GM21360 (cell line): Measurements from ENCODE around the gene SRGAP2C.
"Not testable (repeated sequence)": the region's sequence is repeated elsewhere in the genome, so short reads cannot be mapped to it uniquely, and the experiment has no call there.

Experiments used
- ATAC-seq: cut with Tn5 transposase; IDR thresholded peaks from one replicate; pipeline ENCODE4 v1.9.1; 2021; ENCODE audit warnings: mild to moderate bottlenecking, moderate library complexity; ENCODE audit not compliant: unreplicated experiment

The SRGAP2C gene

DNA sequence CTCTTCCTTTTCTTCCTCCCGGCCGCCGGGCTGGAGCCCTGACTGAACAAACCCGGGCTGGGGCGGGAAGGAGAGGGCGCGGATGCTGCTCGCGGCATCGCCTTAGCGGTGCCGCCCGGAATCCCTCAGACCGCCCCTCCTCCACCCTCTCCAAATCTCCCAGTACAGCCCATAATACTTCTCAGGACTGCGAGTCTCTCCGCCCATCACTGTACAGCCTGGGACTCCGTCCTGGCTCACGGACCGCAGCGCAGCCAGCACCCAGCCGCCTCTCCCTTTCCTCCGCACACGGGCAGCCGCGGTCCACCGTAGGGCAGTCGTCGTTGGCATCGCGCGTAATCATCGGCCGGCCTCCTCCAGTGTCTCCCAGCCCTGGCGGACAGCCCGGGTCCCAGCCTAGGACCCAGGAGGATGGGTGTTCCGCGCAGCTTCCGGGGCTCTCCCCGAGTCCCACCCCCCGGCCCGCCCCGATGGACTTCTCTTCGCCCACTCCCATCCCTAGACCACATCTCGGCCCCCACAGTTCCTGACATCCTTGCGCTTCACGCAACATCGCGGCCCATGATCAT lies 449 bp downstream of the SRGAP2C start:
- peak; percentile 0 for ATAC-seq

DNA sequence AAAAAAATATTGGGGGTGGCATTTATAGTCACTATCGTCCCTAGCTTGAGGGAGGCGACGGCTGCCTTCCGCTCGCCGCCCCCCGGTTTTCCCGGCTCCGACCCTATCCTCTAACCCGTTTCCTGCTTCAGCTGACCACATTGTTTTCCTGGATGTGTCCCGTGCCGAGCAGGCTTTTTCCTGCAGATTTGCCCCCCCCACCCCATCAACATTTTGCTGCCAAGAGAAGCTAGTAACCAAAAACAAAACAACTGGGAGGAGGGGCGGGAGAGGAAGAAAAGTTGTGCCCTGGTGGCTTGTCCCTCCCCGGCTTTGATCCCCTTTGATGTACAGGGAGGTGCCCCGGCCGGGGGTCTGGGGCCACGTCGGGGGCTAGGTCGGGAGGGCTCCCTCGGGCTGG lies 1.4 kb downstream of the SRGAP2C start:
- ATAC-seq, result not testable (repeated sequence)

DNA sequence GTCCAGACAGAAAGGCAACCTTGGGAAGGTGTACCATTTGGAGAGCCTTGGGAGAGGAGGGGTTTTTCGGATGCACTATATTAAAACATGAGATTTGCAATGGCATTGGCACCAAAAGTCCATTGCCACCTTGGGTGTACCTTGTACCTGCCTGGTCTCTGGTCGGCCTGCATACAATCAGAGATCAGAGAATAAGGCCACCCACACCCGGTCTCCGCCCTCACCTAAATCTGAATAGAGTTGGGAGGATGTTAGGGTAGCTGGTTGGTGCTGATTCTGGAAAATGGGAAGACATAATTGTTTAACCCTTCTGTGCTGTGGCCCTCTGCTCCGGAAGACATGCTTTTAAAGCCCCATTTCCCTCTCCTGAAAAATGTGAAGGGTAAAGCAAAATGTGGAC lies 3.1 kb downstream of the SRGAP2C start:
- ATAC-seq, result not testable (repeated sequence)

DNA sequence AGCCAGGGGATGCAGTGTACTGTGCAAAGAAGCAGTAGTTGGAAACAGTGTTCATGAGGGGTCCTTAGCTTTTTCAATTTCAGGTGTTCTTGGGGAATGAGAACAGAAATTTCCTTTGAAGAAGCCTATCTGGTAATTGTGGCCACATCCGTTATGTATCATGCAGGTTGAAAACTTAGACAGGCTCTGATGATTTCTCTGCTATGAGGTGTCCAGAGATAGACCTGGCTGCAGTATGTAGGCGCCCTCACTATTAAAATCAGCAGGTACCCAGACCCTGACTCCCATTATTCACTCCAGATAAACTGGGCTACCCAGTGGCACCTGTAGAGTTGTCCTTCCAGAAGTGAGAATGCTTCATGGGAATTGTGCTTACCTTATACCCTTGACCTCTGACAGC lies 7.7 kb downstream of the SRGAP2C start:
- ATAC-seq, result not testable (repeated sequence)

DNA sequence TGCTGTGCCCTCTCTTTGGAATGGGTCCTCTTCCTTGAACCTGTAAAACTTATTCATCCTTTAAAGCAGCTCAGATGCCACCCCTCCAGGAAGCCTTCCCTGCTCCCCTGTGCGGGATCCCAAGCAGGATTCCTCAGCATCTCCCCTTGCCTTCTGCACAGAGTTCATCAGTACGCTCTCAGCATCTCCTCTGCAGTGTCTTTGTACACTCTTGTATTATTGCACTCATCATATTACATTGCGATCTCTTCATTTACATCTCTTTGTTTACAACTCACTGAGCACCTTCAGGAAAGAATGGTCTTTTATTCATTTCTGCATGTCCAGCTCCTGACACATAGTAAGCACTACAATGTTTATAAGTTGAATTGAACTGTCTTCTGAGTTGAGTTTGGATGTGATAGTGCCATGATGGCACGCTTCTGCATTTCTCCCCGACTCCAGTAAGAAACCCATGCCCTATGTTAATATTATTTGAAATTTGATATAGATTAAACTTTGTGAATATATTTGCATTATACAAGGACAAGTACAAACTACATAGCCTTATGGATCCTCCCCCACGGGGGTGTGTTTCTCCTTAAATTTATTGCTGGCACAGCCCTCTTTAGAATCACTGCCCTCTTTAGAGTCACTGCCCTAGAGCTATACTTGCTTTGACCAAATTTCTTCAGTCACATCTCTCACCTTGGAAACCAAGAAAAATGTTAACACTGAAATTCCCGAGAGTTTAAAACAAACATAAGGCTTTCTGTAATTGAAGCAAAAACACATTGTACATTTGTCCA lies 12.5 kb downstream of the SRGAP2C start:
- ATAC-seq, result not testable (repeated sequence)

DNA sequence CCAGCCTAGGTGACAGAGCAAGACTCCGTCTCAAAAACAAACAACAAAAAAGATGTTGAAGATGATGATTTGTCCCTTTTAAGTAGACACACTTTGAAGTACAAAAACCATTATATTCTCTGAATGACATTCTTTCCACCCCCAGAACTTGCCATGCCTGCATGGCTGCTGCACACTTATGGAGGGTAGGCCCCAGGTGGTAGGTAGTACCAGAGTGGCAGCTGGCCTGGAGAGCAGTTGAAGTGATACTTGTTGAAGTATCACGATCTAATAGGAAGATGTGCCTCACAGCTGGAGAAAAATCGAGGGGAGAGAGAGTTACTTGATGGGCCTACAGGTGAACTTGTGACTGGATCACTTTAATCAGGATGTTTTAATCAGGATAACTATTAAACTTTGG lies 15.0 kb downstream of the SRGAP2C start:
- ATAC-seq, result not testable (repeated sequence)

DNA sequence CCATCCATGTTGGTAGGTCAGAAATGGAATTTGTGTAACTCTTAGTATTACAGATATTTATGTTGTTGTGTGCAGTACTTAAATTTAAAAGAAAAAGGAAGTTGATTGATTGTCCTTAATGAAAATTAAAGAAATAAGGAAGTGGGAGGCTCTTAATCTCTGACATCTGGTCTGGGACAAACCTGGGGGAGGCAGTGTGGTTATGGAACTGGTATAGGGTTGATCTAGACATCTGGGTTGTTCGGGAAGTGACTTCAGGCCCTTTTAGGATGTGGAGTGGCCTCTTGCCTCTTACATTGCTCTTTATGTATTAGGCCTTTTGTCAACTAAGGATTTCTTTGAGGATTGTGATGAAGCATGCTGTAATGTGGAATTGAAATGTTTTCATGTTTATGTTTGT lies 15.5 kb downstream of the SRGAP2C start:
- ATAC-seq, result not testable (repeated sequence)

DNA sequence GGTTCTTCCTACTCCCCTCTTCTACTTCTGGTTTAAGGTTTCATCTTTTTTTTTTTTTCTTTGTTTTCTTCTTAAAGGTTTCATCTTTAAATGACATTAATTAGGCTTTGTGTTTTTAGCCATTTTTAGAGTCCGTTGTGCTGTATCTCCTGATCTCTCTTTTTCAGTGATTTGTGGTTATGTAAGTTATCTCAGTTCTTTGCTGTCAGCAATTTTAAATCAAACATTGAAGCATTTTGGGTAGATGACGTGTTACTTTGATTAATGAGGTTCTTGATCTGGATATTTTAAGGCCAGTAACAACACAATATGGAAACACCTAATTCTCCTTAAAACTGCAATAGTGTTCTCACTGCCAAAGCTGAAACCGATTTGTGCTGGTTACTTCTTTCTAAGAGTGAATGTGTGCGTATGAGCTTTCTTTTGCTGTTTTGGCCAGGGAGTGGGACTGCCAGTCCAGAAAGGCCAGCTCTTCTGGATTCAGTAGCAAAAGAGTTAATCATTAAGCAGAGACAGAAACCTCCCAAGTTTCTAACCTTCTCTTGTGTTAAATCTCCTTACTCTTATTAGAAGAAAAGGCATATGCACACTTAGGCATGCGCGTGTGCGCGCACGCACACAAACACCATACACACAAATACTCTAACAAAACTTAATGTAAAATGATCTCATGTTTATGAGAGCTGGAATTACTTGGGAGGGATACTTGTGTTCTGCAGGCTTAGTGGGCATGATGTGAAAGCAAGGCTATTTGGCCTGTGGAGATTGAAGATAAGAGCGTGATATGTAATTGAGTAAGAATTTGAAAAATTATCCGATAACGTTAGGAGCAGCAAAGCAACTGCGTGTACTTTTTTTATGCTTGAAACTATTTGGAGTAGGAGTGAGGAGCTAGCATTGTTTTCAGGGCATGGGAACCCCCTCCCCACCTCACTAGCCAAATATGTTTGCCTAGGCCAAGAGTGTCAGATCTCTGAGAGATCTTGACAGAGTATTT lies 16.5 kb downstream of the SRGAP2C start:
- not testable (repeated sequence) for ATAC-seq

DNA sequence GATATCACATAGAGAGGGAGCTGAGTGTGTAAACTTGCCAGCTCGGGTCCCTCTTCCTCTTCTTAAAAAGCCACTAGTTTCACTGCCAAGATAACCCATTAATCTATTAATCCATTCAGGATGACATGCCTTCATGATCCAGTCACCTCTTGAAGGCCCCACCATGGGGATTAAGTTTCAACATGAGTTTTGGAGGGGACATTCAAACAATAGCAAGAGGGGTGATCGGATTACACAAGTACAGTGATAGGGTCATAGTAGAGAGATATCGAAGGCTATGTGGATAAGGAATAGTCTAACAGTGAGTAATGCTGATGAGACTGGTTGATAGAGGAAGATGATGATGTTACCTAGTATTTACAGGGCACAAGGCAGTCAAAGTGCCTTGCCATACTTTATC lies 18.2 kb downstream of the SRGAP2C start:
- ATAC-seq, result not testable (repeated sequence)

DNA sequence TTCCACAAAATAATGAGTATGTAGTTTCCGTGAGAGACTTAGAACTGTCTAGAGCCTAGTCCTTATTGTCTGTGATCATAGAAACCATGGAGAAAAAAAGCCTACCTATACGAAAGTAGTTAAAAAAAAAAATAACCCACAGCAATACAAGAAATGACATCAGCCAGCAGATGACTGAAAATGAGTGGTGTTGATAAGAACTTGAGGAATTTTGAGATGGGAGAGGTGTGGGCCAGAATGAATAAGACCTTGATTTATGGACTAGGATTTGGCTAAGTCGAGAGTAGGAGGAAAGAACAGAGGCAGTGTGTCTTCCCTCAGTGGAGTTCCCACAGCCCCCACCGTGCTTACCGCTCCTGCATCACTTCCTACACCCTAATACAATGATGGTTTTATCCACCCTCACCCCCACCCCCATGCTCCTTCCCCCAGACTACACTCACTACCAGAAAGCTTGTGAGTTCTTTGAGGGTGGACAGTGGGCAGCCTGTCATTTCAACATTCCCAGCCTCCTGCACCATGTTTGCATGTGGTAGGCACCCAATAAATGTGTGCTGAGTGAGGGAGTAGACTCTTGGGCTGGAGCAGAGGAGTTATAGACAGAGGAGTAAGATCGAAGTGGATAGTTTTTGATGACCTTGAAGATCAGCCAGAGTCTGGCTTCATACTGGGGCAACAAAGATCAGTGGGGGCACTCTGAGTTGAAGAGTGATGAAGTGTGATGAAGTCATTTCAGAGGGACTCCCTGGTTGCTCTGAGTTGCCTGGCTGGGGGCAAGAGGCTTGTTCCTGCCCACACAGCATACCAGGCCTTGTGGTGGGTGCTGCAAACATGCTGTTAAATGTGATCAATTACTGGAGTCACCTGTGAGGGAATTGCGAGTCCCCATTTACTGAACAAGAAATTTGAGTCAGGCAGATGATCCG lies 21.3 kb downstream of the SRGAP2C start:
- ATAC-seq, result not testable (repeated sequence)

DNA sequence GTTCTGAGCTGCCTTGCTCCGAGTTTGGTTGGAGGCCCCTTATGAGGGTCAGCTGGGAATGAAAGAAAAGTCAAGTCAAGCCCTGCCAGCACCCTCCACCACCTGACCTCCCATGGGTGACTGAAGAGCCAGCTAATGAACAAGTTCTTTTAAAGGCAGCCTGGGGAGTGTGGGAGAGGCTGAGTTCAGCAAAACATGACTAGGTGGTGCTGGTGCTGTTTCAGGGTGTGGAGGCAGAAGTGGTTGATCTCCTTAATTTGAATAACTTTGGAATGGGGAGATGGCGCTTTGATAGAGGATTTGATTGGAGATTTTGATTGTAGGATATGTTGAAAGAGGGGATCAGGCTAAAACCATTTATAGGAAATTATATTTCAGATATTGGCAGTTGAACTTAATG lies 22.6 kb downstream of the SRGAP2C start:
- not testable (repeated sequence) for ATAC-seq

DNA sequence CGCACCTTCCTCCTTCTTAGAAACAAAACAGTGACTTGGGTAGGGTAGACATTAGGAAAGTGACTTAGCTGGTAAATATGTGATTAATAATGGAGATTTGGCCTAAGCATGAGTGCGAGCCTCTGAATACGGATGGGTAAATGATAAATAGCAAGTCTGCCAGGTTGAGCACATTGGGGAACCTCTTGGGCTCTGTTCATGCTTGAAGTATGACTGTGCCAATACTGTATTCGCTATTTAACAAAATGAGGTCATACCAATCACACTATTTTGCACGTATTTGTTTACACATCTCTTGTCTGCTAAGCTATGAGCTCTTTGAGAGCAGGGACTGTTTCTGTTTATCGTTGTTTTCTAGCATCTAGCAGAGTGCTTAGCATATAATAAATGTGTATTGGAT lies 23.6 kb downstream of the SRGAP2C start:
- ATAC-seq, result not testable (repeated sequence)

DNA sequence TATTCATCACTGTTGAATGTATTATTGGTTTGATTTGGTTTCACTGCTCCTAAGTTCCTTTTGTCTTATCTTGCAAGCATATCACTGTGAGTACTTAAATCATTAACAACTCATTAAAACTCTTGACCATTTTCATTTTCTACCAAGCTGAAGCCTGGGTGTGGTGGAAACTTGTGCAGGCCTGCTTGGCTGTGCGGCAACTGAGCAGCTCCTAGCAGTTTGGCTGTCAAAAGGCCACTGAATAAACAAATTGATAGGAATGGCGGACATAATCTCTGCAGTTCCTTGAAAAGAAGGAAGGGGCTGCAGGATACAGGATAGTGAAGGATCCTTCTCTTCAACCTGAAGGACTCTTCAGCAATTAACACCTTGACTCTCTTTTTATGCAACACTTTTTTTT lies 26.0 kb downstream of the SRGAP2C start:
- ATAC-seq, result not testable (repeated sequence)

DNA sequence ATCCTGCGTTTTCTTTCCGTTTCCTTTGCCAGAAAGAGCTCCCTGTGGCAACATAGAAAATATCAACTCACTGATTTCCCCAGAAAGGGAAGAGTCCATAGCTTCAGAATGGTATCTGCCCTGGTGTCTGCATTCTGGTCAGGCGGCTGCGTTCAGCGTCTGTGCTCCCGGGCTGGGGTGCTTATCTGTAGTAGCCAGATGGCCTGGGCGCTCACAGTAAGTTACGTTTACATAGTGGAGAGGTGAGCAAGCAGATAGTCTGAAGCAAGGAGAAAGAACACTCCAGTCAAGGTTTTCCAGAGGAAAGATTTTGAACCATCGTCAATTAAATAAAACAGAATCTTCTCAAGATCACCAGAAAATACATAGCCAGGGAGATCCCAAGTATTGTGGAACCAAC lies 28.7 kb downstream of the SRGAP2C start:
- ATAC-seq, result not testable (repeated sequence)

DNA sequence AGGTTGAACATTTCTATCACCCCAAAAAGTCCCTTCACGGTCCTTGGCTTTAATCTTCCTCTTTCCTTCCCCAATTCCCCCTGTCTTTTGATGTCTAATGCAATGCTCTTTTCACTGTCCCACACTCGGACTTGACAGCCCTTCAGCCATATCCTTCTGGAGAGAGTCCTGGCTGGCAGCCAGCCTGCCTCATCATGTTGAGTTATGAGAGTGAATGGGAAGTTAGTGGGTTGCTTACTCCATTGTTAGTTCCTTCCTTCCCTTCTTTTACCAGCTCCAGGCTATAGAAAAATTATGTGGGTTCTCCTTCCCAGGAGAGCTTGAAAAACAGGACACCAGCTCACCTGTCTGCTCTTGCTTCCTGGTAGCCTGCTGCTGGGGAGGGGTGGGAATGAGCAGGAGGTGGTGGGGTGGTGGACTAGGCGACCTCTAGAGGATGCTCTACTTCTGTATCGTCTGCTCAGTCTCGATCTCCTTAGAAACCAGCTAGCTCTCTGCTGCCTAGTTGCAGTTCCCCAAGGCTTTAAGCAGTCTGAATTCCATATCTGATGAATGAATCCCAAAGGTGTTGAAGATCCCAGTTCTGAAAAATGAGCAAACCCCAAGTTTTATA lies 29.9 kb downstream of the SRGAP2C start:
- ATAC-seq, result not testable (repeated sequence)

DNA sequence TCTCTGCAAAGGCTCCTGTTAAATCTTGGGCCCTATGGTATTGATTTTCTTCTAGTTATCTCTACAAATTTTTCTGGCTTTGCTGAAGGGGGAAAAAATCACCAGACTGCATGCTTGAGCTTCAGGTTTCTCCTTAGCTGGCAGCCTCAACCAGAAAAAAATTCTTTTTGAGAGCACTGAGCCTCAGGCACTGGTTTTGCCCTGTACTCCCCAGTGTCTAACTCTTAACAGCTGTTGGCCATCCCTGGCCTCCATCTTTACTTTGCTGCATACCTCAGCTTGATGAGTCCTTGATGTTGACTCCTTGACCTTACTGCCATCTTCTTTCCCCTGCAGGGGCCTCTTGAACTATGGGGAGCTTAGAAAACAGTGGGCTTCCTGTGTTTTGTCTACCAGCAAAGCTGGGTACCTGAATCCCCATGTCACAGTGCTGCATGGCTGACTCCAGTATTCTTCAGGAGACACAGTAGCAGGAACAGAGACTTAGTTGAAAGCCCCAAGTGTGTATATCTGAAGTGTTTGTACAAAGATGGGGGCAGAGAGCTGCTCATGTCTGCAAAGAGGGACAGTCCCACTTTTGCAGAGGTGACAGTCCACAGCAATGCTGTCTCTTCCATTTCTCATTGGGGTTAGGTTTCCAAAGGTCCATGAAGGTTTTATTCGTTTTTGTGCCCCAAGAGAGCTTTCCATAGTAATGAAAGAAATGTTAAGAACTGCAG lies 31.1 kb downstream of the SRGAP2C start:
- ATAC-seq, result not testable (repeated sequence)

DNA sequence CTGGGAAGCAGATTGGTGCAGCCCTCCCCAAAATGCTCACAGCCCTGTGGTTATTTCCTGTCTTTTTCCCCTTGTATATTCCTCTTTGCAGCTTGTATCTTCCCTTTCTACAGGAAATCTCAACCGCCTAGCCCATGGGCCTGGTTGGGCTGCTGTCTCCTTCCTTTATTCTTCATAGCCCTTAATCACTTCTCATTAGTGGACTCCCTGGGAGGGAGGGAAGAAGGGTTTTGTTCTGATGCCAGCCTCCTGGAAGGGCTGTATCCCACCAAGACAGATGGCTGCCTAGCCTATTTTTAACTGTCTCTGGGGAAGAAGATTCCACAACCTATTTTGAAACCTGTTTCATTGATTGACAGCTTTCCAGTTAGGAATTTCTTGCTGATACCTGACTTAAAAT lies 31.9 kb downstream of the SRGAP2C start:
- ATAC-seq, result not testable (repeated sequence)

DNA sequence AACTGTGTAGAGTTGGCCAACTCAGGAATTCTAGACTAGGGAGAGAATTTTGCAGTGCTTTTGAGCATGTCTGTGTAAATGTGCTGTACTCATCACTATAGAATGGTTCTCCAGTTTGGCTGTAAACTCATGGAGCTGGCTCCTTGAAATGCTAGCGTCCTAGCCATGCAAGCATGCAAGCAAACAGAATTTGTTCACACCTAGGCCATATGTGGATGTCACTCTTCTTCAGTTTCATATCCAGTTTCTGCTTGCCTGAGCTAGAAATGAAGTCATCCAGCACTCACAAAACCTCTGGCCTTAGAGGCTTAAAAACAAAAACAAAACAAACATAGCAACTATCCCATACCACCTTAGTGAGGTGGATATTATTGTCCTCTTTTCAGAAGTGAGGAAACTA lies 37.0 kb downstream of the SRGAP2C start:
- peak; percentile 58 for ATAC-seq

DNA sequence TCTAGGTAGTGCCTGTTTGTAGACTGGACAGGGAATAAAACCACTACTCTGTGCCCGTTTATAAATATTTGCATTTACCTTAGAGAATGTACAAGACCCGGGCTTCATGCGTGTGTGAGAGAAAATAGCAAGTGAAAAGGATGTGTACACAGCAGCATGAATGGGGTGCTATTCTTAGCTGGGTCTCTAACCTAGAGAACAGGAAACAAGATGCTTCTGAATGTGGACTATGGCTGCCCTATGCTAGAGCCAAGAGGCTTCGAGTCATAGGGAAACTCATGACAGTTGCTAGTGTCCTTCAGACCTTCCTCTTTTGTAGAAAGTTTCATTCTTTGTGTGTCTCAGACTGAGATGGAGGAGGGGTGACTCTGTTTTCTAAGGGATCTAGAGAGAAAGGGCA lies 39.9 kb downstream of the SRGAP2C start:
- ATAC-seq, result peak; percentile 98
